Smooth muscle cell (in vitro differentiated cells): ENCODE measurements around the gene ATP9B. TPM values are rescaled to one million over a fixed set of nuclear protein-coding genes. Genes with fewer than 3 reads are reported as not detected.

ENCODE experiments used
- DNase-seq: peaks from one replicate; lab custom pipeline; 2025; ENCODE audit not compliant: unreplicated experiment; lab: John Stamatoyannopoulos, UW
- H2AFZ ChIP-seq: fragments of 200-600 bp; sonication (generic); 2 replicates; pipeline ENCODE4 v1.6.0; 2016; ENCODE audit warnings: antibody characterized with exemption, low read depth, mild to moderate bottlenecking
- H3F3A ChIP-seq: fragments of 200-600 bp; sonication (generic); 2 replicates; pipeline ENCODE4 v1.6.0; 2017; ENCODE audit warnings: antibody characterized with exemption, low read depth
- H3K27ac ChIP-seq: fragments of 200-600 bp; sonication (generic); 2 replicates; pipeline ENCODE4 v1.5.1; 2016; ENCODE audit warnings: low read depth, mild to moderate bottlenecking
- H3K27me3 ChIP-seq: fragments of 200-600 bp; sonication (generic); 2 replicates; pipeline ENCODE4 v1.6.1; 2016; ENCODE audit warnings: low read depth, mild to moderate bottlenecking
- H3K36me3 ChIP-seq: fragments of 200-600 bp; sonication (generic); 2 replicates; pipeline ENCODE4 v1.5.1; 2016; ENCODE audit warnings: low read depth
- H3K4me1 ChIP-seq: fragments of 200-600 bp; sonication (generic); 2 replicates; pipeline ENCODE4 v1.5.1; 2016; ENCODE audit warnings: low read depth
- H3K4me2 ChIP-seq: fragments of 200-600 bp; sonication (generic); 2 replicates; pipeline ENCODE4 v1.6.0; 2016; ENCODE audit warnings: mild to moderate bottlenecking
- H3K4me3 ChIP-seq: fragments of 200-600 bp; sonication (generic); 2 replicates; pipeline ENCODE4 v1.5.1; 2016; ENCODE audit warnings: mild to moderate bottlenecking
- H3K79me2 ChIP-seq: fragments of 200-600 bp; sonication (generic); 2 replicates; pipeline ENCODE4 v1.6.0; 2016; ENCODE audit warnings: low read depth, mild to moderate bottlenecking
- H3K9ac ChIP-seq: fragments of 200-600 bp; sonication (generic); 2 replicates; pipeline ENCODE4 v1.6.0; 2016; ENCODE audit warnings: low read depth
- H3K9me3 ChIP-seq: fragments of 200-600 bp; sonication (generic); replicated peaks from 2 replicates; pipeline ENCODE4 v1.5.1; 2016; ENCODE audit warnings: low read depth
- H4K20me1 ChIP-seq: fragments of 200-600 bp; sonication (generic); 2 replicates; pipeline ENCODE4 v1.6.0; 2016; ENCODE audit warnings: low read depth
- WGBS: methylation state at CpG from one replicate; pipeline ENCODE4 v1.1.7; 2016; ENCODE audit warnings: low lambda C conversion rate; 5-methylcytosine and 5-hydroxymethylcytosine counted together
- polyA plus RNA-seq: library from polyadenylated mRNA; unstranded; fragments of >200 nt; fragmentation: Nextera tagmentation; extraction: Ambion mirVana; gene quantifications from 2 replicates; pipeline ENCODE4 v1.2.1, GENCODE V29; 2016
- total RNA-seq: library from RNA; depleted of rRNA; stranded (reverse); fragments of >200 nt; gene quantifications from 2 replicates; pipeline ENCODE4 v1.2.3, GENCODE V29; 2014
- TF ChIP-seq, protein P1 (sequence below): fragments of 200-600 bp; sonication (generic); IDR thresholded peaks from 2 replicates; pipeline ENCODE4 v1.5.1; 2017; ENCODE audit warnings: borderline replicate concordance, mild to moderate bottlenecking, antibody characterized with exemption; ENCODE audit not compliant: insufficient read depth, poor library complexity, severe bottlenecking

ATP9B gene
- total and polyA plus RNA-seq, 2 experiments from 2014 or later, result 6.1 to 16.4 TPM

DNA sequence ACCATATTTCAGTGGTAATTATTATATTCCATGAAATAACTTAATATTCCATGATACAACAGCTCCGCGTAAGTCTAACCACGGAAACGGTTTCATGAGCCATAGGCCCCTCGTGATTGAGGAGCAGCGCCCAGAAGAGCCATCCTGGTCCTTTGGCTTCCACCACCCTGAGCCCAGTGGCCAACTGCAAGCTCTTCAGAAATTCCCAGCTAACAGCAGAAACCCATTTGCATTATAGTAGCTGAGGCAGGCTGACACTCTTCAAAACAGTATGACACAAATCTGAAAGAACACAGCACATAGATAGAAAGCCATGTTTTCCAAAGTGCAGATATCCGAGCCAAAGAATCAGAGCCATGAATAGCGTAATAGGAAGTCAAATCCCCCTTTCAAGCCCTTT lies 205.6 kb downstream of the ATP9B start:
- H3K4me3 ChIP-seq, result no peak overlapping the region
- no peak overlapping the region for H3K4me2 ChIP-seq
- H3K79me2 ChIP-seq, result no peaks in the 10 kb centered on the region
- no peak overlapping the region for H3K27ac ChIP-seq
- TF ChIP-seq, protein P1, sequence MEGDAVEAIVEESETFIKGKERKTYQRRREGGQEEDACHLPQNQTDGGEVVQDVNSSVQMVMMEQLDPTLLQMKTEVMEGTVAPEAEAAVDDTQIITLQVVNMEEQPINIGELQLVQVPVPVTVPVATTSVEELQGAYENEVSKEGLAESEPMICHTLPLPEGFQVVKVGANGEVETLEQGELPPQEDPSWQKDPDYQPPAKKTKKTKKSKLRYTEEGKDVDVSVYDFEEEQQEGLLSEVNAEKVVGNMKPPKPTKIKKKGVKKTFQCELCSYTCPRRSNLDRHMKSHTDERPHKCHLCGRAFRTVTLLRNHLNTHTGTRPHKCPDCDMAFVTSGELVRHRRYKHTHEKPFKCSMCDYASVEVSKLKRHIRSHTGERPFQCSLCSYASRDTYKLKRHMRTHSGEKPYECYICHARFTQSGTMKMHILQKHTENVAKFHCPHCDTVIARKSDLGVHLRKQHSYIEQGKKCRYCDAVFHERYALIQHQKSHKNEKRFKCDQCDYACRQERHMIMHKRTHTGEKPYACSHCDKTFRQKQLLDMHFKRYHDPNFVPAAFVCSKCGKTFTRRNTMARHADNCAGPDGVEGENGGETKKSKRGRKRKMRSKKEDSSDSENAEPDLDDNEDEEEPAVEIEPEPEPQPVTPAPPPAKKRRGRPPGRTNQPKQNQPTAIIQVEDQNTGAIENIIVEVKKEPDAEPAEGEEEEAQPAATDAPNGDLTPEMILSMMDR, result no peak
- H3K9ac ChIP-seq, result no peak overlapping the region
- no peaks in the 10 kb centered on the region for H3K36me3 ChIP-seq
- WGBS, result 97% methylated on average over 8 of the region's 8 CpGs
- no peaks in the 10 kb centered on the region for H3K9me3 ChIP-seq
- no peak overlapping the region for H2AFZ ChIP-seq
- H4K20me1 ChIP-seq, result no peaks in the 10 kb centered on the region
- H3F3A ChIP-seq, result no peaks in the 10 kb centered on the region
- H3K27me3 ChIP-seq, result no peaks in the 10 kb centered on the region
- H3K4me1 ChIP-seq, result no peaks in the 10 kb centered on the region
- DNase-seq, result no peak

DNA sequence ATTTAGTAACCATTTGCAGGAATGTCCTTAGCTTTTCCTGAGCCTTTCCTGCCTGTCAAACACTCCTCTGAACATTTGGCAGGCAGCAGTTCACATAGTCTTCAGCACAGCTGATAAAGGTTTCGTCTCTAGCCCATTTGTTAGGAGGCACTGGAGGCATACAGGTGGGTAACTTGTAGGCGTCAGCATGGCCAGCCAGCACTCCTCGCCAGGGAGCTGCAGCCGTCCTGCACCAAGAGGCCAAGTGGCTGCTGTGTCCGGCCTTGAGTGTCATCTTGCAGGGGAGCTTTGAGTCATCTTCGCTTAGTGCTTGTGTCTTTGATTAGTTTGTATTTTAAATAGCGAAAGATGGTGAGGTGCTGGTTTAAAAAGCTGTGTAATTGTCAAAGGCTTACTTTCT lies 206.3 kb downstream of the ATP9B start:
- 98% methylated on average over 7 of the region's 7 CpGs for WGBS
- Histone ChIP-seq H3K9ac (no peak overlapping the region), H3K9me3 (no peaks in the 10 kb centered on the region), H3K4me3 (no peak overlapping the region), H3K4me1 (no peaks in the 10 kb centered on the region), H2AFZ (no peak overlapping the region), H3F3A (no peaks in the 10 kb centered on the region), H4K20me1 (no peaks in the 10 kb centered on the region), H3K36me3 (no peaks in the 10 kb centered on the region), H3K4me2 (no peak overlapping the region), H3K27me3 (no peaks in the 10 kb centered on the region), H3K79me2 (no peaks in the 10 kb centered on the region), H3K27ac (no peak overlapping the region)
- DNase-seq, result no peak
- TF ChIP-seq, protein P1, result no peak

DNA sequence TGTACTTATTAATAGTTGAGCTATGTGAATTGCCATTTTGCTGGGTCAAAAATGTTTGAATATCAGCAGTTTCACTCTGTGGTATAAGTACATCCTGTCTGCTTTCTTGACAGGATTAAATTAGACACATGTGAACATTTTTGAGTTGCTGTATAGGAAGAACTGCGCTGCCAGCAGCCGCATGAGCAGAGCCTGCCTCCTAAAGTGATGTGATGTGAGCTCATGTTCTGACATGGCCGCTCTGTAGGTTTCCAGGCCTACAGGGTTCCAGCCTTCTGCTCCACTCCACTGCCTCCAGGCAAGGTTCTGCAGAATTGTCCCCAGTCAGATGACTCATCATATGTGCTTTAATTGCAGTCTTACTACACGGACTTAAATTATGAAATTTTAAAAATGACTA lies 206.8 kb downstream of the ATP9B start:
- Histone ChIP-seq H3K79me2 (no peaks in the 10 kb centered on the region), H3K36me3 (no peaks in the 10 kb centered on the region), H3K4me1 (no peaks in the 10 kb centered on the region), H3K9ac (no peak overlapping the region), H3K4me3 (no peak overlapping the region), H3K9me3 (no peaks in the 10 kb centered on the region), H2AFZ (no peak overlapping the region), H3K4me2 (no peak overlapping the region), H3F3A (no peaks in the 10 kb centered on the region), H3K27me3 (no peaks in the 10 kb centered on the region), H4K20me1 (no peaks in the 10 kb centered on the region), H3K27ac (no peak overlapping the region)
- 82% methylated on average over 4 of the region's 4 CpGs for whole genome bisulfite sequencing
- DNase-seq, result no peak
- TF ChIP-seq, protein P1, result no peak

DNA sequence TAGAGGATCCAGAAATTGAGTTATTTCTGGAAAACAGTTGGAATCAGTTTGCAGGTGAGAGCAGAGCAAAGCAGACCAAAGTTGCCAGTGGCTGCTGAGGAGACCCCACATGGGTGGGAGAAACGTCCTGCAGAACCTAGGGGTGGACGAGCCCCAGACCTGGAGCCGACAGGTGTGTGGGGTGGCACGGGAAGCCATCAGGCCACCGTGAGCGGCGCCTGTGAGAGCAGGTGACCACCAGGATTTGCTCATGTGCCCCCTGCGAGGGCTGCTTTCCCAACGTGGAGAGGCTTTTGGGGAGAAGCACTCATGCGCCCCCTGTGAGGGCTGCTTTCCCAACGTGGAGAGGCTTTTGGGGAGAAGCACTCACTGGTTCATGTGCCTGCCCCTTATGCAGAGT lies 209.7 kb downstream of the ATP9B start:
- Histone ChIP-seq H3K27ac (no peak overlapping the region), H2AFZ (no peak overlapping the region), H3K4me2 (no peak overlapping the region), H3K27me3 (no peaks in the 10 kb centered on the region), H3K4me1 (no peaks in the 10 kb centered on the region), H3K4me3 (no peak overlapping the region), H3K9me3 (no peaks in the 10 kb centered on the region), H3F3A (no peaks in the 10 kb centered on the region), H3K79me2 (no peaks in the 10 kb centered on the region), H3K9ac (no peak overlapping the region), H3K36me3 (no peaks in the 10 kb centered on the region), H4K20me1 (no peaks in the 10 kb centered on the region)
- WGBS, result 85% methylated on average over 11 of the region's 11 CpGs
- DNase-seq, result no peak
- TF ChIP-seq, protein P1, result no peak
